ENCODE measurements around the gene WDPCP.
"Not testable (repeated sequence)": the region's sequence is repeated elsewhere in the genome, so short reads cannot be mapped to it uniquely, and the experiment has no call there.

The WDPCP gene

GRCh38 chr2:63590626-63591408 is 2.5 kb upstream of the WDPCP start:
- no peak for DNase-seq (ENCODE audit: low read depth in 2 of 2)

- no peak for DNase-seq (ENCODE audit: low read depth in 2 of 2)
Measured at GRCh38 chr2:63589148-63589958, 1.1 kb upstream of the WDPCP start.

GRCh38 chr2:63587814-63588384 is 378 bp downstream of the WDPCP start:
- DNase-seq (ENCODE audit: low read depth in 2 of 2), result no peak

GRCh38 chr2:63582873-63583272 is 5.4 kb downstream of the WDPCP start:
- no peak for DNase-seq (ENCODE audit: low read depth in 2 of 2)

GRCh38 chr2:63581298-63581961 is 6.8 kb downstream of the WDPCP start:
- DNase-seq (ENCODE audit: low read depth in 2 of 2), result no peak

GRCh38 chr2:63580651-63581297 is 7.5 kb downstream of the WDPCP start:
- DNase-seq (ENCODE audit: low read depth in 2 of 2), result no peak

GRCh38 chr2:63578767-63579166 is 9.5 kb downstream of the WDPCP start:
- DNase-seq (ENCODE audit: low read depth in 2 of 2), result no peak

- DNase-seq (ENCODE audit: low read depth in 2 of 2), result no peak
Measured at GRCh38 chr2:63576546-63576945, 11.7 kb downstream of the WDPCP start.

GRCh38 chr2:63573726-63574345 is 14.4 kb downstream of the WDPCP start:
- not testable (repeated sequence) for DNase-seq (ENCODE audit: low read depth in 2 of 2)

GRCh38 chr2:63573026-63573425 is 15.3 kb downstream of the WDPCP start:
- DNase-seq (ENCODE audit: low read depth in 2 of 2), result not testable (repeated sequence)

- DNase-seq (ENCODE audit: low read depth in 2 of 2), result no peak
Measured at GRCh38 chr2:63572001-63572400, 16.3 kb downstream of the WDPCP start.

- DNase-seq (ENCODE audit: low read depth in 2 of 2), result no peak
Measured at GRCh38 chr2:63571291-63571690, 17.0 kb downstream of the WDPCP start.

- DNase-seq (ENCODE audit: low read depth in 2 of 2), result no peak
Measured at GRCh38 chr2:63569740-63570139, 18.5 kb downstream of the WDPCP start.

GRCh38 chr2:63562751-63563150 is 25.5 kb downstream of the WDPCP start:
- no peak for DNase-seq (ENCODE audit: low read depth in 2 of 2)

GRCh38 chr2:63558922-63559321 is 29.4 kb downstream of the WDPCP start:
- DNase-seq (ENCODE audit: low read depth in 2 of 2), result not testable (repeated sequence)

GRCh38 chr2:63557819-63558218 is 30.5 kb downstream of the WDPCP start:
- not testable (repeated sequence) for DNase-seq (ENCODE audit: low read depth in 2 of 2)

GRCh38 chr2:63555931-63556330 is 32.3 kb downstream of the WDPCP start:
- no peak for DNase-seq (ENCODE audit: low read depth in 2 of 2)

GRCh38 chr2:63555299-63555698 is 33.0 kb downstream of the WDPCP start:
- no peak for DNase-seq (ENCODE audit: low read depth in 2 of 2)

GRCh38 chr2:63553049-63553448 is 35.2 kb downstream of the WDPCP start:
- no peak for DNase-seq (ENCODE audit: low read depth in 2 of 2)

- DNase-seq (ENCODE audit: low read depth in 2 of 2), result no peak
Measured at GRCh38 chr2:63545023-63545422, 43.3 kb downstream of the WDPCP start.

GRCh38 chr2:63544017-63544627 is 44.2 kb downstream of the WDPCP start:
- DNase-seq (ENCODE audit: low read depth in 2 of 2), result no peak
